ENCODE measurements around the gene RBFOX2. TPM values are rescaled to one million over a fixed set of nuclear protein-coding genes. Genes with fewer than 3 reads are reported as not detected.

RBFOX2 gene
- total and polyA plus RNA-seq, 2 of the 8 experiments (the other 6 are each of a cell fraction or from before 2014, with no cell fraction given), result 121 to 122 TPM

GRCh38 chr22:35863432-35863831 is 165.2 kb downstream of the RBFOX2 start:
- H3K4me2 ChIP-seq (ENCODE audit: insufficient read depth in 1 of 2, low read depth in 2 of 2, low read length in 2 of 2), result no peak overlapping the region
- H2AK5ac ChIP-seq (ENCODE audit: low read depth, low read length), result no peak overlapping the region
- H3K56ac ChIP-seq (replicated peaks; ENCODE audit: insufficient read length, low read depth, low read length), result no peak overlapping the region
- H2AFZ ChIP-seq (ENCODE audit: low read length), result no peak overlapping the region
- no peak overlapping the region for H3K9ac ChIP-seq (replicated peaks in 1 of 4; ENCODE audit: extremely low read depth in 1 of 4, low read depth in 3 of 4, low read length in 3 of 4)
- DNase-seq (ENCODE audit: low read depth in 1 of 2, low spot score in 2 of 2) (no peak), FAIRE-seq (no peak)
- H3K79me2 ChIP-seq (ENCODE audit: control insufficient read depth in 1 of 2, insufficient read depth in 2 of 2, low read length in 2 of 2), result peaks cover 0 to 60% of the 10 kb centered on the region in 2 experiments; a peak in 2 of 4 replicates
- no peak overlapping the region for H2BK12ac ChIP-seq (ENCODE audit: low read depth, low read length)
- H3K27me3 ChIP-seq (replicated peaks in 1 of 4; ENCODE audit: control insufficient read depth in 3 of 4, extremely low read depth in 1 of 4, insufficient read depth in 3 of 4, low read length in 3 of 4), result no peaks in the 10 kb centered on the region
- H3K27ac ChIP-seq (ENCODE audit: low read depth, low read length), result no peak overlapping the region
- CTCF ChIA-PET (ENCODE audit: partially characterized antibody), result interaction anchor here (0.6 to 2.1 kb wide), 3 partner anchors 12 to 358 kb away, joined by 3 to 9 read pairs (median 3); no protein-coding TSS in a partner anchor
- H4K8ac ChIP-seq (ENCODE audit: extremely low read depth, insufficient read depth, low read length), result no peak overlapping the region
- H3K23ac ChIP-seq (ENCODE audit: insufficient read length), result no peak overlapping the region
- TF ChIP-seq ZNF274 (IDR thresholded peaks at IDR 0.05; ENCODE audit: borderline replicate concordance, extremely low read depth, low read length) (no peak), RNF2 (IDR thresholded peaks at IDR 0.05; ENCODE audit: borderline replicate concordance, low read depth, low read length, missing control alignments, poor library complexity, severe bottlenecking) (no peak), TAF7 (optimal IDR thresholded peaks at IDR 0.05; ENCODE audit: borderline replicate concordance, low read depth, low read length) (no peak), KDM4A (IDR thresholded peaks at IDR 0.05; ENCODE audit: low read depth, low read length, severe bottlenecking) (no peak), ASH2L (IDR thresholded peaks at IDR 0.05; ENCODE audit: low read length) (no peak), RBBP5 (IDR thresholded peaks at IDR 0.05; ENCODE audit: borderline replicate concordance, low read depth, low read length) (no peak), CBX8 (IDR thresholded peaks at IDR 0.05; ENCODE audit: borderline replicate concordance, low read depth, low read length) (no peak), EGR1 (IDR thresholded peaks at IDR 0.05; ENCODE audit: borderline replicate concordance, low read depth, low read length) (no peak), PHF8 (conservative IDR thresholded peaks at IDR 0.05; ENCODE audit: low read depth, low read length) (no peak)
- TF ChIP-seq, protein P1, sequence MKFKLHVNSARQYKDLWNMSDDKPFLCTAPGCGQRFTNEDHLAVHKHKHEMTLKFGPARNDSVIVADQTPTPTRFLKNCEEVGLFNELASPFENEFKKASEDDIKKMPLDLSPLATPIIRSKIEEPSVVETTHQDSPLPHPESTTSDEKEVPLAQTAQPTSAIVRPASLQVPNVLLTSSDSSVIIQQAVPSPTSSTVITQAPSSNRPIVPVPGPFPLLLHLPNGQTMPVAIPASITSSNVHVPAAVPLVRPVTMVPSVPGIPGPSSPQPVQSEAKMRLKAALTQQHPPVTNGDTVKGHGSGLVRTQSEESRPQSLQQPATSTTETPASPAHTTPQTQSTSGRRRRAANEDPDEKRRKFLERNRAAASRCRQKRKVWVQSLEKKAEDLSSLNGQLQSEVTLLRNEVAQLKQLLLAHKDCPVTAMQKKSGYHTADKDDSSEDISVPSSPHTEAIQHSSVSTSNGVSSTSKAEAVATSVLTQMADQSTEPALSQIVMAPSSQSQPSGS (IDR thresholded peaks at IDR 0.05; ENCODE audit: low read length), result no peak
- H3K36me3 ChIP-seq (ENCODE audit: control insufficient read depth in 2 of 4, insufficient read depth in 4 of 4, low read length in 3 of 4), result no peaks in the 10 kb centered on the region
- H2BK15ac ChIP-seq (ENCODE audit: low read length), result no peak overlapping the region
- WGBS, 2 experiments (ENCODE audit: extremely low coverage in 1 of 2, insufficient coverage in 1 of 2, insufficient read length in 1 of 2, insufficient replicate concordance in 2 of 2, low coverage in 1 of 2, low lambda C conversion rate in 2 of 2, missing lambda C conversion rate in 1 of 2), result 80% methylated on average over 5 of the region's 5 CpGs; no CpG with 5 or more reads in 1 of the 2 experiments
- H3K14ac ChIP-seq (ENCODE audit: insufficient read length), result no peak overlapping the region
- H2BK20ac ChIP-seq (ENCODE audit: low read length), result no peak overlapping the region
- H3K18ac ChIP-seq (ENCODE audit: extremely low read depth, low read length), result no peak overlapping the region
- H4K5ac ChIP-seq (ENCODE audit: insufficient read length, low read depth, low read length), result no peak overlapping the region
- no peak overlapping the region for H3K4me3 ChIP-seq (ENCODE audit: extremely low read depth in 1 of 4, insufficient read depth in 2 of 4, low read depth in 3 of 4, low read length in 4 of 4)
- no peak overlapping the region for H2BK5ac ChIP-seq (ENCODE audit: low read depth, low read length)
- H4K20me1 ChIP-seq (replicated peaks in 1 of 2; ENCODE audit: control insufficient read depth in 1 of 2, insufficient read depth in 2 of 2, low read length in 2 of 2), result peaks cover 3 to 4% of the 10 kb centered on the region in 2 experiments
- H3K9me3 ChIP-seq (ENCODE audit: insufficient read depth in 2 of 2, low read depth in 1 of 2, low read length in 1 of 2), result no peaks in the 10 kb centered on the region
- H3K23me2 ChIP-seq (ENCODE audit: low read depth, low read length), result no peaks in the 10 kb centered on the region
- H2BK120ac ChIP-seq (replicated peaks; ENCODE audit: low read depth, low read length), result no peak overlapping the region
- H3K4me1 ChIP-seq (replicated peaks in 1 of 4; ENCODE audit: control insufficient read depth in 3 of 4, insufficient read depth in 4 of 4, low read length in 3 of 4), result peaks cover 0 to 16% (median 12%) of the 10 kb centered on the region in 4 experiments; a peak in 3 of 7 replicates
- POLR2A ChIA-PET (ENCODE audit: partially characterized antibody), result interaction anchor here (1.0 to 1.4 kb wide), 2 partner anchors 10 to 23 kb away, joined by 3 read pairs; no protein-coding TSS in a partner anchor
- no peak overlapping the region for H3K4ac ChIP-seq (replicated peaks; ENCODE audit: insufficient read length, low read depth, low read length)
- H4K91ac ChIP-seq (replicated peaks; ENCODE audit: insufficient read length, low read length), result no peak overlapping the region
- peaks cover 5% of the 10 kb centered on the region; the same call in 1 of the 2 replicates for H3K79me1 ChIP-seq (ENCODE audit: low read depth, low read length)

Measured in H1 (cell line).